ENCODE data around the gene P2RX7.

The P2RX7 gene

DNA sequence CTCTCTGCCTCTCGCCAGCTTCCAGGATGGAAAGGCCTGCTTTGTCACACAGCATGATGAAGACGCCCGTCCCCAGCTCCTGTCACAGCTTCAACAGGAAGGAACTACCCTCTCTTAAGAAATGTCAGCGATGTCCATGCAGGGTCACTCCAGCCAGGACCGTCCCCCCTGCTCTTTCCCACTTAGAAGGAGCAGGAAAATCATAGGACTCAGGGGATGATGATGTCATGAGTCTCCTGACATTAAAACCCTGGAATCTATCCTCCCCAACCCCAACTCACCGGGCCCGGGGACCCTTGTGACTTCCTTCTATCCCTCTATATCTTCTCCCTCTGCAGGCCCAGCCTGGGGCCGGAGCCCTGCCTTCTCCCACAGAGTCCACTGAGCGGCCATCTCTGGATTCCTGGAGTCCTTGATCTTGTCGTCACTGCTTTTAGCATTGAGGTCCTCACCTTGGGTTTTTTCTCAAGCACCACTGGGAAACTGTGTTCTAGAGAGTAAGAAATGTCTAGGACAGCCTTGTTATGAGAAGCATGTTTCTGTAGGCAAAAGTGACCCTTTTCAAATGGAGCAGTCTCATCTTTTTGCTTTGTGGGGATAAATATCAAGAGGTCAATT is 42.8 kb upstream of the P2RX7 start:
- H3K36me3 ChIP-seq (ENCODE audit: control insufficient read depth, insufficient read depth, low read length): no peaks in the 10 kb centered on the region
- H3K4me2 ChIP-seq (ENCODE audit: low read length): peak overlapping the region; percentile 23
- H3K4me3 ChIP-seq (ENCODE audit: low read depth, low read length): no peak overlapping the region
- H3K4me1 ChIP-seq: peaks cover 15% of the 10 kb centered on the region
- peak overlapping the region; percentile 29 for H3K27ac ChIP-seq
- peak overlapping the region; percentile 64 for H2AFZ ChIP-seq
- no peak overlapping the region for H3K9ac ChIP-seq
- no peaks in the 10 kb centered on the region for H3K9me3 ChIP-seq (ENCODE audit: control insufficient read depth, low read length)
- no peaks in the 10 kb centered on the region for H3K27me3 ChIP-seq (ENCODE audit: control insufficient read depth, insufficient read depth, low read length)
- TF ChIP-seq CTCF (IDR thresholded peaks at IDR 0.05): no peak
- no peaks in the 10 kb centered on the region for H3K79me2 ChIP-seq

- Histone ChIP-seq H2AFZ (peak overlapping the region; percentile 64), H3K27ac (peak overlapping the region; percentile 29), H3K4me2 (ENCODE audit: low read length) (peak overlapping the region; percentile 23), H3K36me3 (ENCODE audit: control insufficient read depth, insufficient read depth, low read length) (no peaks in the 10 kb centered on the region), H3K4me3 (ENCODE audit: low read depth, low read length) (no peak overlapping the region), H3K4me1 (peaks cover 15% of the 10 kb centered on the region), H3K79me2 (no peaks in the 10 kb centered on the region), H3K9ac (no peak overlapping the region), H3K9me3 (ENCODE audit: control insufficient read depth, low read length) (no peaks in the 10 kb centered on the region), H3K27me3 (ENCODE audit: control insufficient read depth, insufficient read depth, low read length) (no peaks in the 10 kb centered on the region)
- no peak for TF ChIP-seq CTCF (IDR thresholded peaks at IDR 0.05)
Observed at GRCh38 chr12:121090586-121091514, 41.8 kb upstream of the P2RX7 start.

DNA sequence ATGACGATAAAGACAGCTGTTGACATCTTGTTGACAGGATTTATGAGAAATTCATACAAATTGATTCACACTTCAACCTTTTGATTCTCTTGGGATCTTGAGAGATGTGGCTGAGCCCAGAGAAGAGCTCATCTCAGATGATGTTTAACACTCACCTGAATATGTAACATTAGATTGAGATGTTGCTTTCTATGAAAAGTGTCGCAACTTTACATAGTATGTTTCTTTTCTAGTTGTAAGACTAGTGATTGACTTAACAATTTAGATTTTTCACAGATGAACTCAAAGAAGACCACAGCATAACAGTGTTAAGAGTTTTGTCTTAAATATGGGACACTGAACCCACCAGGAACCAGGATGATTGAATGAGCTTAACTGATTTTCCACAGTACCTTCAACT is 40.6 kb upstream of the P2RX7 start:
- no peaks in the 10 kb centered on the region for H3K9me3 ChIP-seq (ENCODE audit: control insufficient read depth, low read length)
- H3K4me3 ChIP-seq (ENCODE audit: low read depth, low read length): no peak overlapping the region
- H3K4me2 ChIP-seq (ENCODE audit: low read length): no peak overlapping the region
- no peaks in the 10 kb centered on the region for H3K27me3 ChIP-seq (ENCODE audit: control insufficient read depth, insufficient read depth, low read length)
- H2AFZ ChIP-seq: no peak overlapping the region
- peaks cover 15% of the 10 kb centered on the region for H3K4me1 ChIP-seq
- no peaks in the 10 kb centered on the region for H3K36me3 ChIP-seq (ENCODE audit: control insufficient read depth, insufficient read depth, low read length)
- H3K79me2 ChIP-seq: no peaks in the 10 kb centered on the region
- no peak overlapping the region for H3K9ac ChIP-seq
- TF ChIP-seq CTCF (IDR thresholded peaks at IDR 0.05): no peak
- no peak overlapping the region for H3K27ac ChIP-seq

GRCh38 chr12:121093487-121093891 is 39.2 kb upstream of the P2RX7 start:
- no peak for TF ChIP-seq CTCF (IDR thresholded peaks at IDR 0.05)
- H3K27me3 ChIP-seq (ENCODE audit: control insufficient read depth, insufficient read depth, low read length): no peaks in the 10 kb centered on the region
- H3K4me3 ChIP-seq (ENCODE audit: low read depth, low read length): no peak overlapping the region
- H3K9ac ChIP-seq: no peak overlapping the region
- no peaks in the 10 kb centered on the region for H3K9me3 ChIP-seq (ENCODE audit: control insufficient read depth, low read length)
- H3K27ac ChIP-seq: no peak overlapping the region
- no peaks in the 10 kb centered on the region for H3K36me3 ChIP-seq (ENCODE audit: control insufficient read depth, insufficient read depth, low read length)
- H3K79me2 ChIP-seq: no peaks in the 10 kb centered on the region
- H3K4me2 ChIP-seq (ENCODE audit: low read length): no peak overlapping the region
- H3K4me1 ChIP-seq: peaks cover 15% of the 10 kb centered on the region
- no peak overlapping the region for H2AFZ ChIP-seq

Data from parathyroid adenoma (tissue), 2 donors.